Measurements from ENCODE around the gene SLC25A6. TPM values are rescaled to one million over a fixed set of nuclear protein-coding genes. Genes with fewer than 3 reads are reported as not detected.

The SLC25A6 gene
- total and polyA plus RNA-seq, 2 donors (not counting 3 experiments of a cell fraction or from before 2014, with no cell fraction given) = 410 to 1,153 TPM

- TF ChIP-seq MAX (IDR thresholded peaks at IDR 0.05; ENCODE audit: insufficient read depth, insufficient read length) = no peak
- peak; percentile 45 for TF ChIP-seq POLR2AphosphoS5 (IDR thresholded peaks at IDR 0.05; ENCODE audit: insufficient read depth, low read depth, low read length)
- no peak for FAIRE-seq
- H3K27me3 ChIP-seq (ENCODE audit: control insufficient read depth in 2 of 2, insufficient read depth in 2 of 2, low read length in 2 of 2) = no peaks in the 10 kb centered on the region
- no peaks in the 10 kb centered on the region for H3K9me3 ChIP-seq (replicated peaks; ENCODE audit: control insufficient read depth, insufficient read depth, low read length)
- no TSS peak for BruUV-seq (replicated peaks)
- H3K4me3 ChIP-seq (replicated peaks in 1 of 3; ENCODE audit: insufficient read depth in 1 of 3, low read depth in 1 of 3, low read length in 3 of 3) = no peak overlapping the region
- POLR2A ChIA-PET = no interaction called here
- dilution Hi-C loops (cut with MboI; ENCODE audit: extremely low pct_ligation_motif_present, low sequenced_read_pairs) (no loop called here), intact Hi-C loops (cut with micrococcal nuclease) (no loop called here)
- H3K36me3 ChIP-seq (ENCODE audit: control insufficient read depth in 2 of 2, extremely low read depth in 1 of 2, insufficient read depth in 2 of 2, low read length in 2 of 2) = peaks cover 7 to 12% of the 10 kb centered on the region in 2 experiments
- no peaks in the 10 kb centered on the region for H3K9me1 ChIP-seq (replicated peaks; ENCODE audit: control insufficient read depth, extremely low read depth, insufficient read depth, low read length)
- no peaks in the 10 kb centered on the region for H3K4me1 ChIP-seq (ENCODE audit: control insufficient read depth, extremely low read depth, insufficient read depth, low read length)
- H3K9ac ChIP-seq (replicated peaks; ENCODE audit: extremely low read depth, insufficient read depth, low read length) = no peak overlapping the region
- no peak for DNase-seq (ENCODE audit: low read depth, low spot score)
- H3K79me2 ChIP-seq (ENCODE audit: control insufficient read depth, insufficient read depth, low read length) = no peaks in the 10 kb centered on the region
- H2AFZ ChIP-seq (ENCODE audit: low read depth, low read length) = no peak overlapping the region
- H3K4me2 ChIP-seq (ENCODE audit: insufficient read depth, low read length) = no peak overlapping the region
- CTCF ChIA-PET = no interaction called here
- no peak overlapping the region for H3K27ac ChIP-seq (ENCODE audit: insufficient read depth, low read depth, low read length)
- H4K20me1 ChIP-seq (replicated peaks; ENCODE audit: control insufficient read depth, extremely low read depth, insufficient read depth, low read length) = no peaks in the 10 kb centered on the region
These were observed 11.2 kb downstream of the SLC25A6 start for GRCh38 chrX:1380672-1381233.

DNA sequence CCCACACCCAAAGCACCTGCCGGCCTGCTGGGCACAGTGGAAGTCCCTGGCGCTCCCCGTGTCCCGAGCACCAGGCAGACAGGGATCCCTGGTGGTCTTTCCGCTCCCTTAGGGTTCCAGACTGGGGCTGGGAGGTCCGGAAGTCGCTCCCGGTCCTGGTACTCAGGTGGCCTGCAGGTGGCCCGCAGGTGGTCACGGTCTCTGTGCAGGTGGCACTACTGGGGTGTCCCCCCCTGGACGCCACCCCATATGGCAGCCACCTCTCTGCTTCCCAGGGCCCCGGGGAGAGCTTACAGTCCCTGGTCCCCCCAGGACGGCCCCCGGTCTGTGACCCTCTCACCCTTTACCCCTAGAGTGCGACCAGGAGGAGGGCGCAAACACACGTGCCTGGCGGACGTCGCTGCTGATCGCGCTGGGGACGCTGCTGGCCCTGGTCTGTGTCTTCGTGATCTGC, 13.6 kb downstream of the SLC25A6 start:
- no peak overlapping the region for H3K4me3 ChIP-seq (replicated peaks in 1 of 3; ENCODE audit: insufficient read depth in 1 of 3, low read depth in 1 of 3, low read length in 3 of 3)
- H3K9ac ChIP-seq (replicated peaks; ENCODE audit: extremely low read depth, insufficient read depth, low read length) = no peak overlapping the region
- dilution Hi-C loops (cut with MboI; ENCODE audit: extremely low pct_ligation_motif_present, low sequenced_read_pairs) (no loop called here), intact Hi-C loops (cut with micrococcal nuclease) (no loop called here)
- no peaks in the 10 kb centered on the region for H3K9me1 ChIP-seq (replicated peaks; ENCODE audit: control insufficient read depth, extremely low read depth, insufficient read depth, low read length)
- DNase-seq (ENCODE audit: low read depth, low spot score) (no peak), FAIRE-seq (no peak)
- peaks cover 0 to 2% of the 10 kb centered on the region in 2 experiments for H3K36me3 ChIP-seq (ENCODE audit: control insufficient read depth in 2 of 2, extremely low read depth in 1 of 2, insufficient read depth in 2 of 2, low read length in 2 of 2)
- H4K20me1 ChIP-seq (replicated peaks; ENCODE audit: control insufficient read depth, extremely low read depth, insufficient read depth, low read length) = no peaks in the 10 kb centered on the region
- no peak overlapping the region for H3K4me2 ChIP-seq (ENCODE audit: insufficient read depth, low read length)
- TF ChIP-seq JUN (IDR thresholded peaks at IDR 0.05; ENCODE audit: borderline replicate concordance, insufficient read depth, insufficient read length, low read depth) (no peak), GATA2 (IDR thresholded peaks at IDR 0.05; ENCODE audit: insufficient read depth, insufficient read length, low read depth, low read length) (no peak), POLR2A (IDR thresholded peaks at IDR 0.05; ENCODE audit: low read depth, low read length) (no peak), EZH2 (IDR thresholded peaks at IDR 0.05; ENCODE audit: borderline replicate concordance, low read depth, low read length, severe bottlenecking) (no peak), POLR2AphosphoS5 (IDR thresholded peaks at IDR 0.05; ENCODE audit: insufficient read depth, low read depth, low read length) (no peak), FOS (IDR thresholded peaks at IDR 0.05; ENCODE audit: borderline replicate concordance, insufficient read depth, low read length) (no peak), CTCF (IDR thresholded peaks at IDR 0.05; ENCODE audit: extremely low read depth in 1 of 2, insufficient read depth in 1 of 2, low read depth in 1 of 2, low read length in 2 of 2) (no peak), MAX (IDR thresholded peaks at IDR 0.05; ENCODE audit: insufficient read depth, insufficient read length) (no peak), MYC (IDR thresholded peaks at IDR 0.05; ENCODE audit: low read depth, low read length) (no peak)
- no peaks in the 10 kb centered on the region for H3K4me1 ChIP-seq (ENCODE audit: control insufficient read depth, extremely low read depth, insufficient read depth, low read length)
- H3K27ac ChIP-seq (ENCODE audit: insufficient read depth, low read depth, low read length) = no peak overlapping the region
- H3K9me3 ChIP-seq (replicated peaks; ENCODE audit: control insufficient read depth, insufficient read depth, low read length) = no peaks in the 10 kb centered on the region
- ChIA-PET POLR2A (no interaction called here), CTCF (no interaction called here)
- H3K27me3 ChIP-seq (ENCODE audit: control insufficient read depth in 2 of 2, insufficient read depth in 2 of 2, low read length in 2 of 2) = no peaks in the 10 kb centered on the region
- no peaks in the 10 kb centered on the region for H3K79me2 ChIP-seq (ENCODE audit: control insufficient read depth, insufficient read depth, low read length)
- no TSS peak for BruUV-seq (replicated peaks)
- no peak overlapping the region for H2AFZ ChIP-seq (ENCODE audit: low read depth, low read length)

Measured in endothelial cell of umbilical vein (primary cell).